ENCODE results near the gene EIF4E2.

DNA sequence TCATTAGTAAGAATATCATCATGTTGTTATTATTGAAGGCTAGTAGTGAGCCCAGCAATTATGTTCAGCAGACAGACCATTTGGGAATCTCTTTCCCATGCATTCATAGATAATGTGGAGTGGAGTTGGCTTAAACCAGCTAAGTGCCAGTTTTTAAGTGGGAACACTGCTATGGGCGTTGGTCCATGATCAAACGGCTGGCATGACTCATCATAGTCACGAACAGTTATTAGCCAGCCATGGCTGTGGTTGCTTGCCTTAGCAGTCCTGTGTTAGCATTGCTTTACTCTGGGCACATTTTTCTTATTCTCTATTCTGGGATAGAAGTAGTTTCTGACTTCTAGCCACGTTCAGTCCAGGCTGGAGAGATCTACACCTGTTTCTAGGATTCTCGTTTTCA lies 17.7 kb downstream of the EIF4E2 start:
- TF ChIP-seq, protein P1, sequence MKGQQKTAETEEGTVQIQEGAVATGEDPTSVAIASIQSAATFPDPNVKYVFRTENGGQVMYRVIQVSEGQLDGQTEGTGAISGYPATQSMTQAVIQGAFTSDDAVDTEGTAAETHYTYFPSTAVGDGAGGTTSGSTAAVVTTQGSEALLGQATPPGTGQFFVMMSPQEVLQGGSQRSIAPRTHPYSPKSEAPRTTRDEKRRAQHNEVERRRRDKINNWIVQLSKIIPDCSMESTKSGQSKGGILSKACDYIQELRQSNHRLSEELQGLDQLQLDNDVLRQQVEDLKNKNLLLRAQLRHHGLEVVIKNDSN (CRISPR knock-in tag; IDR thresholded peaks at IDR 0.05), result no peak
- TF ChIP-seq ZNF423 (CRISPR knock-in tag; IDR thresholded peaks at IDR 0.05) (no peak), NR3C1 (CRISPR knock-in tag; conservative IDR thresholded peaks at IDR 0.05; ENCODE audit: low read depth) (no peak)
- TF ChIP-seq, protein P2, sequence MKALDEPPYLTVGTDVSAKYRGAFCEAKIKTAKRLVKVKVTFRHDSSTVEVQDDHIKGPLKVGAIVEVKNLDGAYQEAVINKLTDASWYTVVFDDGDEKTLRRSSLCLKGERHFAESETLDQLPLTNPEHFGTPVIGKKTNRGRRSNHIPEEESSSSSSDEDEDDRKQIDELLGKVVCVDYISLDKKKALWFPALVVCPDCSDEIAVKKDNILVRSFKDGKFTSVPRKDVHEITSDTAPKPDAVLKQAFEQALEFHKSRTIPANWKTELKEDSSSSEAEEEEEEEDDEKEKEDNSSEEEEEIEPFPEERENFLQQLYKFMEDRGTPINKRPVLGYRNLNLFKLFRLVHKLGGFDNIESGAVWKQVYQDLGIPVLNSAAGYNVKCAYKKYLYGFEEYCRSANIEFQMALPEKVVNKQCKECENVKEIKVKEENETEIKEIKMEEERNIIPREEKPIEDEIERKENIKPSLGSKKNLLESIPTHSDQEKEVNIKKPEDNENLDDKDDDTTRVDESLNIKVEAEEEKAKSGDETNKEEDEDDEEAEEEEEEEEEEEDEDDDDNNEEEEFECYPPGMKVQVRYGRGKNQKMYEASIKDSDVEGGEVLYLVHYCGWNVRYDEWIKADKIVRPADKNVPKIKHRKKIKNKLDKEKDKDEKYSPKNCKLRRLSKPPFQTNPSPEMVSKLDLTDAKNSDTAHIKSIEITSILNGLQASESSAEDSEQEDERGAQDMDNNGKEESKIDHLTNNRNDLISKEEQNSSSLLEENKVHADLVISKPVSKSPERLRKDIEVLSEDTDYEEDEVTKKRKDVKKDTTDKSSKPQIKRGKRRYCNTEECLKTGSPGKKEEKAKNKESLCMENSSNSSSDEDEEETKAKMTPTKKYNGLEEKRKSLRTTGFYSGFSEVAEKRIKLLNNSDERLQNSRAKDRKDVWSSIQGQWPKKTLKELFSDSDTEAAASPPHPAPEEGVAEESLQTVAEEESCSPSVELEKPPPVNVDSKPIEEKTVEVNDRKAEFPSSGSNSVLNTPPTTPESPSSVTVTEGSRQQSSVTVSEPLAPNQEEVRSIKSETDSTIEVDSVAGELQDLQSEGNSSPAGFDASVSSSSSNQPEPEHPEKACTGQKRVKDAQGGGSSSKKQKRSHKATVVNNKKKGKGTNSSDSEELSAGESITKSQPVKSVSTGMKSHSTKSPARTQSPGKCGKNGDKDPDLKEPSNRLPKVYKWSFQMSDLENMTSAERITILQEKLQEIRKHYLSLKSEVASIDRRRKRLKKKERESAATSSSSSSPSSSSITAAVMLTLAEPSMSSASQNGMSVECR (CRISPR knock-in tag; IDR thresholded peaks at IDR 0.05; ENCODE audit: borderline replicate concordance), result no peak
- TF ChIP-seq, protein P3, sequence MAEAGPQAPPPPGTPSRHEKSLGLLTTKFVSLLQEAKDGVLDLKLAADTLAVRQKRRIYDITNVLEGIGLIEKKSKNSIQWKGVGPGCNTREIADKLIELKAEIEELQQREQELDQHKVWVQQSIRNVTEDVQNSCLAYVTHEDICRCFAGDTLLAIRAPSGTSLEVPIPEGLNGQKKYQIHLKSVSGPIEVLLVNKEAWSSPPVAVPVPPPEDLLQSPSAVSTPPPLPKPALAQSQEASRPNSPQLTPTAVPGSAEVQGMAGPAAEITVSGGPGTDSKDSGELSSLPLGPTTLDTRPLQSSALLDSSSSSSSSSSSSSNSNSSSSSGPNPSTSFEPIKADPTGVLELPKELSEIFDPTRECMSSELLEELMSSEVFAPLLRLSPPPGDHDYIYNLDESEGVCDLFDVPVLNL (CRISPR knock-in tag; IDR thresholded peaks at IDR 0.05; ENCODE audit: borderline replicate concordance, low read depth), result no peak

All from WTC11 (cell line).